ENCODE results near the gene SLC9A7.
A peak's percentile ranks its signal among the peaks of the same experiment; 100 is the strongest.

SLC9A7 gene

GRCh38 chrX:46770000-46770816 lies 11.3 kb upstream of the SLC9A7 start:
- no peak for TF ChIP-seq CTCF (conservative IDR thresholded peaks at IDR 0.05; ENCODE audit: control insufficient read depth, insufficient read depth, low read depth, low read length)
- peak overlapping the region; percentile 17 for H3K4me3 ChIP-seq (ENCODE audit: control insufficient read depth, low read depth, low read length)
- DNase-seq (ENCODE audit: low read depth): peak; percentile 79

- DNase-seq (ENCODE audit: low read depth): no peak
- TF ChIP-seq CTCF (conservative IDR thresholded peaks at IDR 0.05; ENCODE audit: control insufficient read depth, insufficient read depth, low read depth, low read length): no peak
- H3K4me3 ChIP-seq (ENCODE audit: control insufficient read depth, low read depth, low read length): no peak overlapping the region
Observed at GRCh38 chrX:46762963-46763362, 4.0 kb upstream of the SLC9A7 start.

GRCh38 chrX:46759645-46759974 lies 692 bp upstream of the SLC9A7 start:
- DNase-seq (ENCODE audit: low read depth): peak; percentile 27
- TF ChIP-seq CTCF (conservative IDR thresholded peaks at IDR 0.05; ENCODE audit: control insufficient read depth, insufficient read depth, low read depth, low read length): no peak
- no peak overlapping the region for H3K4me3 ChIP-seq (ENCODE audit: control insufficient read depth, low read depth, low read length)

- H3K4me3 ChIP-seq (ENCODE audit: control insufficient read depth, low read depth, low read length): peak overlapping the region; percentile 68
- no peak for TF ChIP-seq CTCF (conservative IDR thresholded peaks at IDR 0.05; ENCODE audit: control insufficient read depth, insufficient read depth, low read depth, low read length)
- DNase-seq (ENCODE audit: low read depth): no peak
Observed at GRCh38 chrX:46758163-46758955, 559 bp downstream of the SLC9A7 start.

- TF ChIP-seq CTCF (conservative IDR thresholded peaks at IDR 0.05; ENCODE audit: control insufficient read depth, insufficient read depth, low read depth, low read length): no peak
- peak; percentile 50 for DNase-seq (ENCODE audit: low read depth)
- H3K4me3 ChIP-seq (ENCODE audit: control insufficient read depth, low read depth, low read length): peak overlapping the region; percentile 68
Observed at GRCh38 chrX:46757593-46757992, 1.3 kb downstream of the SLC9A7 start.

- no peak for TF ChIP-seq CTCF (conservative IDR thresholded peaks at IDR 0.05; ENCODE audit: control insufficient read depth, insufficient read depth, low read depth, low read length)
- peak overlapping the region; percentile 7 for H3K4me3 ChIP-seq (ENCODE audit: control insufficient read depth, low read depth, low read length)
- no peak for DNase-seq (ENCODE audit: low read depth)
Observed at GRCh38 chrX:46757052-46757451, 1.9 kb downstream of the SLC9A7 start.
